ENCODE data around the gene JTB. TPM values are rescaled to one million over a fixed set of nuclear protein-coding genes. Genes with fewer than 3 reads are reported as not detected.

Gene JTB
- total and polyA plus RNA-seq, 9 of the 15 experiments (the other 6 are each of a cell fraction or from before 2014, with no cell fraction given) = 24.7 to 308 (median 151) TPM

- TF ChIP-seq ZNF311 (CRISPR knock-in tag; IDR thresholded peaks at IDR 0.05) (no peak), RBM39 (optimal IDR thresholded peaks at IDR 0.05; ENCODE audit: low read depth, low read length) (no peak), TRIM24 (IDR thresholded peaks at IDR 0.05) (0 out of 4 replicates have a peak, but pooled peaks of 1 of the 2 experiments have one; percentile 7), SIRT6 (IDR thresholded peaks at IDR 0.05; ENCODE audit: low read depth, low read length) (no peak), EGR1 (conservative IDR thresholded peaks at IDR 0.05) (0 out of 2 replicates have a peak, but pooled peaks have one; percentile 12), L3MBTL2 (IDR thresholded peaks at IDR 0.05) (peak; percentile 96), KLF10 (CRISPR knock-in tag; IDR thresholded peaks at IDR 0.05) (no peak), FOXM1 (IDR thresholded peaks at IDR 0.05; ENCODE audit: low read depth) (peak; percentile 42; the same call in 1 of the 2 replicates), FOXM1 (CRISPR knock-in tag; IDR thresholded peaks at IDR 0.05; ENCODE audit: low read depth) (no peak), ZNF408 (CRISPR knock-in tag; IDR thresholded peaks at IDR 0.05; ENCODE audit: low read depth) (no peak), ZBTB2 (IDR thresholded peaks at IDR 0.05) (0 out of 2 replicates have a peak, but pooled peaks have one; percentile 24), TEAD1 (CRISPR knock-in tag; IDR thresholded peaks at IDR 0.05) (0 out of 4 replicates have a peak, but pooled peaks of 1 of the 2 experiments have one; percentile 56), ATF7 (IDR thresholded peaks at IDR 0.05) (peak; percentile 76), ZKSCAN8 (CRISPR knock-in tag; IDR thresholded peaks at IDR 0.05) (no peak), NUFIP1 (IDR thresholded peaks at IDR 0.05; ENCODE audit: partially characterized antibody) (no peak), NR2C1 (IDR thresholded peaks at IDR 0.05) (peak; percentile 17; the same call in 1 of the 2 replicates), NR2C1 (tag; IDR thresholded peaks at IDR 0.05) (peak; percentile 77), ADNP (tag; IDR thresholded peaks at IDR 0.05) (no peak), XRCC5 (IDR thresholded peaks at IDR 0.05; ENCODE audit: low read depth, low read length) (0 out of 2 replicates have a peak, but pooled peaks have one; percentile 21), CEBPG (CRISPR knock-in tag; IDR thresholded peaks at IDR 0.05) (no peak), CEBPG (tag; conservative IDR thresholded peaks at IDR 0.05 in 1 of 2, IDR thresholded peaks at IDR 0.05 in 1 of 2) (no peak), SOX6 (IDR thresholded peaks at IDR 0.05) (peak; percentile 49), NRF1 (conservative IDR thresholded peaks at IDR 0.05 in 1 of 2, IDR thresholded peaks at IDR 0.05 in 1 of 2) (peak; percentile 76 to 80), ZNF232 (CRISPR knock-in tag; IDR thresholded peaks at IDR 0.05) (peak; percentile 88; the same call in 1 of the 2 replicates), CBFA2T2 (conservative IDR thresholded peaks at IDR 0.05) (peak; percentile 62; the same call in 1 of the 2 replicates), U2AF1 (optimal IDR thresholded peaks at IDR 0.05; ENCODE audit: low read depth, low read length) (no peak), RHOXF2B (CRISPR knock-in tag; conservative IDR thresholded peaks at IDR 0.05) (0 out of 2 replicates have a peak, but pooled peaks have one; percentile 40), GTF2B (IDR thresholded peaks at IDR 0.05; ENCODE audit: extremely low read depth, insufficient read length) (peak; percentile 72), TCFL5 (CRISPR knock-in tag; conservative IDR thresholded peaks at IDR 0.05) (no peak), RB1 (IDR thresholded peaks at IDR 0.05; ENCODE audit: low read depth) (peak; percentile 84), CSDE1 (IDR thresholded peaks at IDR 0.05) (no peak)
Measured at GRCh38 chr1:153967107-153967999, 10.1 kb downstream of the JTB start, which contains the start of gene CREB3L4 (continued).
